Central memory CD8-positive, alpha-beta T cell (primary cell): ENCODE measurements around the gene MORN5.

ENCODE experiments used
- ATAC-seq: fragments of 150-1000 bp; cut with Tn5 transposase; replicated peaks from 2 replicates; pipeline ENCODE4 v1.10.0; 2022; ENCODE audit warnings: mild to moderate bottlenecking, moderate FRiP score, moderate number of reproducible peaks; ENCODE audit not compliant: poor library complexity, severe bottlenecking; ENCODE audit errors: extremely low read depth
- DNase-seq, 2 donors: peaks; one replicate each; pipeline ENCODE4 v3.0.0; 2021; ENCODE audit warnings: low spot score in 2 of 2
- H3K27ac Mint-ChIP-seq: one replicate; pipeline ENCODE4 v1.8.0; 2022; ENCODE audit warnings: low read depth, mild to moderate bottlenecking, moderate library complexity, mixed read lengths
- H3K27me3 Mint-ChIP-seq: one replicate; pipeline ENCODE4 v1.8.0; 2022; ENCODE audit warnings: mixed read lengths
- H3K36me3 Mint-ChIP-seq: one replicate; pipeline ENCODE4 v1.8.0; 2022; ENCODE audit warnings: mild to moderate bottlenecking, moderate library complexity, mixed read lengths; ENCODE audit not compliant: insufficient read depth
- H3K4me1 Mint-ChIP-seq: one replicate; pipeline ENCODE4 v1.8.0; 2022; ENCODE audit warnings: mixed read lengths
- H3K4me3 Mint-ChIP-seq: one replicate; pipeline ENCODE4 v1.8.0; 2022; ENCODE audit warnings: mild to moderate bottlenecking, moderate library complexity, mixed read lengths
- H3K9me3 Mint-ChIP-seq: one replicate; pipeline ENCODE4 v1.8.0; 2022; ENCODE audit warnings: mixed read lengths

The MORN5 gene

DNA sequence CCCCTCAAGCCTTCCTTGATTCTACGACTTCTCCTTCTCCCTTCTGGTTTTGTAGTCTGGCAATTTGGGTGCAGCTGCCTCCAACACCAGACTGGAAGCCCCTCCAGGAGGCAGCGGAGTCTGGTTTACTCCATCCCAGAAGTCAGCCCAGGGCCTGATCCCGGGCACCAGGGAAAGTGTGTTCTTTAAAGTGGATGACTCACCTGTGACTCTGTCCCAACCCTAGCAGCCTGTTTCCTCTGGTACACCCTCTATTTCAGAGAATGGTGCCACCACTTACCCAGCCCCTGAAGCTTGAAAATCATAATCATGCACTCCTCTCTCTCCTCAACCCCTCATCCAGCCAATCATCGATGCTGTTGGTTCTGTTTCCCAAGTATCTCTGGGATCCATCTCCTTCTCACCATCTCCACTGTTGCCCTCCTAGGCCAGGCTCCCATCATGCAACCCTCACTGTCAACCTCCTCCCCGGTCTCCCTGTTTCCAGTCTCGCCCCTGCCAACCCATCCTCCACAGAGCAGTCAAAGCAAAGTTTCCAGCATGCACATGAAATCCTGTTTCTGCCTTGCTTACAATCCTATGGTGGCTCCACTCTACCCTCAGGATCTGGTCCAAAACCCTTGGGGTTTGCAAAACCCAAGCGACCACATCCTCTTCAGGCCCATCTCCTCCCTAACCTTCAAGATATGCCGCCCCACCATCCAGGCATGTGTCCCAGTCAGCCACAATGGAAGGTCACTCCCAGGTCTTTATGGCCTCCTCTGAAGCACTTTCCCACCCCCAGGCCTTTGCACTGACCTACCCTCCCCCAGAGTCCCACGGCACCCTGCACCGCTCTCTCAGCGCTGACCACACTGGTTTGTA, 58.6 kb downstream of the MORN5 start:
- no peak for DNase-seq
- no peak for ATAC-seq
- Mint-ChIP-seq H3K4me3 (peak overlapping the region; percentile 63), H3K36me3 (peaks cover 2% of the 10 kb centered on the region), H3K9me3 (no peaks in the 10 kb centered on the region), H3K27ac (no peak overlapping the region), H3K27me3 (peaks cover 90% of the 10 kb centered on the region), H3K4me1 (peaks cover 17% of the 10 kb centered on the region)

DNA sequence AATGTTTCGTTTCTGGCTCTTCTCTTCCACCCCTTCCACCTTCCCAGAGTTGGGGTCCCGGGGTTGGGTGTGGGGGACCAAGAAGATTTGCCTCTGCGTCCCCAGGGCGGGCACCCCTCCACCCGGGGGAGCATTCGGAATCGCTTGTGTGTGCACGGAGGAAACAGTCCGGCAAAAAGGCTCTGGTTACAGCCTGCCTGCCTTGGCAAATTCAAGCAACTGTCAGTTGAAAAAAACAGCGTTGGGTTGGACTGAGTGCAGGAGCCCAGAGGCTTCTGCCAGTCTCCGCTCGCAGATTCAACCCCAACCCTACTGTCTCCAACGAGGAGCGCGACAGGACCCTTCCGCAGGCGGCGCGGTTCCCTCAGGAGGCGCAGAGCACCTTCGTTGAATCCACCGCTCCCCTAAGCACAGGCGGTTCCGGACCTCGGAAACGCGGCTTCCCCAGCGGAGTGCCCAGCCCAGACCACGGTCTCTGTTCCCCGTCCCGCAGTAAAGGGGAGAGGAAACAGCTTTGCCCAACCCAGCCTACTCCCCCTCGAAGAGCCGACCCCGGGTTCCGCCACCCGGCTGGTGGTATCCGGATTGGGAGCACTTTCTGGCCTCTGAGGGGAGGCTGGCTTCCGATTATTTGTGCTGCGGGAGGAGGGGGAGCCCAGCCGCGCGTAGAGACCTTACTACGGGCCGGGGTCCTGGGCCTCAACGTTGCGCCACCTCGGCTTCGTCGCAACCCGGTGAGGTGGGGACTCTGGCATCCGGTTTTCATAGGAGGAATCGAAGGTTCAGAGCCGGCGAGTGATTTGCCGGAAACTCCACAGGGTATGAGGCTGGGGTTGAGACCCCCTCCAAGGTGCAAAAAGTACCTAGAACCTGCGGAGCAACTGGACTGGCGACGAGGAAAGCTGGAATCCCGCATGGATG, 59.5 kb downstream of the MORN5 start:
- peaks cover 95% of the 10 kb centered on the region for H3K27me3 Mint-ChIP-seq
- peak overlapping the region; percentile 63 for H3K4me3 Mint-ChIP-seq
- no peak for ATAC-seq
- peaks cover 13% of the 10 kb centered on the region for H3K4me1 Mint-ChIP-seq
- no peak for DNase-seq
- peaks cover 2% of the 10 kb centered on the region for H3K36me3 Mint-ChIP-seq
- no peak overlapping the region for H3K27ac Mint-ChIP-seq
- no peaks in the 10 kb centered on the region for H3K9me3 Mint-ChIP-seq

DNA sequence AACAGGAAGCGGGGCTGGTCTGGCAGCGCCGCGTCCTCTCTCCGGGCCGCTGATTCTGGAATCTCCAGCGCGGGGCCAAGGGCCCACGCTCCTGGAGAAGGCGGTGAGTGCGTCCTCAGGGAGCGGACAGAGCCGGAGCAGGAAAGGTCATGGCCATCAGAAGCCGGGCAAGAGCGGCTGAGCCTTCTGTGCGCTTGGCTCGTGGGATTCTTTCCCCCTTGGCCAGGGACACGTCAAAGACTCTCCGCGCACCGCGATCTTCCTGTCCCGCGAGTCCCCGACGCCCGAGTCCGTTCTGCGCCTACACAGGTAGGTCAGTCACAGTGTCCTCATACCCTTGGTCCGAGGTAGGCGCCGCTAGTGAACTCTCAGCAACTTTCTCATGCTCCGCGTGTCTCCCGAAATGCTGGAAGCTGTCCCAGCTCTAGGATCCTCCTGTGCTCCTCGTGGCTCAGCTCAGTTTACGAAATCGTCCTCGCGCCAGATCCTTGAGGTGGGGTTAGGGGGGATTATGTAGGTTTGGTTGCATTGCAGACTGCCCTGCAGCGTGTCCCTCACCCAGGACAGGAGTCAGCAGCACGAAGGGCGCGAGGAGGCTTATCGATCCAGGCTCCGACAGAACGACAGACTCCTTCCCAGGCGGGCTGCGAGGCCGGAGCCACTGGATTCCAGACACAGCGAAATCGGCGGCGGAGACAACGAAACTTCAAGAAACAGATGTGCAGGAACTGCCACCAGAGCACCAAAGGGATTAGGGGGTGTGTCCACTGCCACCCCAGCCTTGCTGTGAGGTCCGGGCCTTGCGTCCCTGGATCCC, 60.4 kb downstream of the MORN5 start:
- Mint-ChIP-seq H3K4me1 (peaks cover 13% of the 10 kb centered on the region), H3K9me3 (no peaks in the 10 kb centered on the region), H3K27ac (no peak overlapping the region), H3K4me3 (peak overlapping the region; percentile 63), H3K27me3 (peaks cover 95% of the 10 kb centered on the region), H3K36me3 (no peaks in the 10 kb centered on the region)
- DNase-seq (no peak), ATAC-seq (no peak)

DNA sequence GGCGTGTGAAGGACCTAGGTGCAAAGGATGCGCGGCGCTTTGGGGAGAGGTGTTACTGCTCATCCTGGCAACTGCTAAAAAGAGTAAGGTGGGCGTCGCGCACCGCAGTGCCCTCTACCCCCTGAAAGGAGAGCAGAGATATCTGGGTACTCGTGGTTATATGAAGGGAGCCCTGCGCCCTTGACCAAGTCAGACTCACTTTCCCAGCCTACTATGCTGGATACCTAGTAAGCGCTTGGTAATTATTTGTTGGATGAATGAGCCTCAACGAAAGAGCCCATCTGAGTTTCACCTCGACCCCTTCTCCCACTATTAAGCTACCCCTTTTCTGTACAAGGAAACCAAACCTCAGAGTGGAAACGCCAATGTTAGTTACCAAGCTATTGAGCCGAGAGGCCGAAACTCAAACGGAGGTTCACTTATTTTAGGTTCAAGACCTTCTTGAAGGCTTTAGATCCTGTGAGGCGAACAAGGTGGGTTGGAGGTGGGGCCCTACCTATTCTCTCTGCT, 61.0 kb downstream of the MORN5 start:
- Mint-ChIP-seq H3K4me3 (no peak overlapping the region), H3K36me3 (no peaks in the 10 kb centered on the region), H3K27ac (no peak overlapping the region), H3K27me3 (peaks cover 95% of the 10 kb centered on the region), H3K4me1 (peaks cover 13% of the 10 kb centered on the region), H3K9me3 (no peaks in the 10 kb centered on the region)
- DNase-seq (no peak), ATAC-seq (no peak)

DNA sequence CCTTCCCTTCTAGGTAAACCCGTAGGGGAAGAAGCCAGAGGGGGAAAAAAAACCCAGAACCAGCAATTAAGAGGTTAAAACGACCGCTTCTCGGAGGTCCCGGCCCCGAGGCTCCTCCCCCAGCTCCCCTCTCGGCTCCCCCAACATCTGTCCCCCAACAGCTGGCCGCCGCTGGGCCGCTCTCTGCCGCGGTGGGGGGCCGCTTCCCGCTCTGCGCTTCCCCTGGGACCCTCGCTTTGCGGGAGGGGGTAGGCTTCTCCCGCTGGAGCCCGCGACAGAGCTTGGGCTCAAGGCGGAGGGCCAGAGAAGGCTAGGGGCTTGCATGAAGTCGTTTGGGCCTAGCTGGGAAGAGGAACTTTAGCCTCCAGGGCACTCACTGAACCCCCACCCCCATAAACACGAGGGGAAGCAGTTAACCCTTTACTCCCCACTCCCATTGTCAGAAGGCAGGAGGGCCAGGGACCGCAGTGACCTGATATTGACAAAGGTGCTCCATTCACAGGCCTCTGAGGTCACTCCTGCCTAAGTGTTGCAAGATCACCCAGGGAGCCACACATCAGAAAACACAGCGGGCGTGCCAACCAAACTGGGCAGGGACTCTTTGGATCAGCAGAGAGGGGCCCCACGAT, 61.6 kb downstream of the MORN5 start:
- Mint-ChIP-seq H3K27ac (no peak overlapping the region), H3K27me3 (peaks cover 90% of the 10 kb centered on the region), H3K4me3 (no peak overlapping the region), H3K36me3 (no peaks in the 10 kb centered on the region), H3K4me1 (peaks cover 13% of the 10 kb centered on the region), H3K9me3 (no peaks in the 10 kb centered on the region)
- ATAC-seq (no peak), DNase-seq (no peak)

DNA sequence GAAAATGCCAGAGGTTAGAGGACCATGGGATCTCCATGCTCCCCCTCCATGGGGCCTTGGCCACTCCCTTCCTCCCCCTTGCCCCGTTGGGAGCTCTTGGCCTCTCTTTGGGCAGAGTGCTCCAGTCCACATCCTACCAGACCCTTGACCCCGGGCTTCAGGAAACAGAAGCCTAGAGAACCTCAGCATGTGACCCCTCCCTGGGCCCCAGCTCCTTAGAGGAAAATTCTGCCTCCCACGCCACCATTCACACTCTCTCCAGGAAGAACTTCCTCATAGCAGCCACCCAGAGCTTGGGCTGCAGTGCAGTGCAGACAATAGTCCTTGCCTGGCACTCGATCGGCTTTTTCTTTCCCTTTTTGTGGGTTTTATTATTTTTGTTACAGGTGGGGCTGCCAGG, 63.1 kb downstream of the MORN5 start:
- Mint-ChIP-seq H3K4me1 (peaks cover 13% of the 10 kb centered on the region), H3K27ac (no peak overlapping the region), H3K4me3 (no peak overlapping the region), H3K36me3 (no peaks in the 10 kb centered on the region), H3K9me3 (no peaks in the 10 kb centered on the region), H3K27me3 (peaks cover 86% of the 10 kb centered on the region)
- no peak for DNase-seq
- no peak for ATAC-seq

DNA sequence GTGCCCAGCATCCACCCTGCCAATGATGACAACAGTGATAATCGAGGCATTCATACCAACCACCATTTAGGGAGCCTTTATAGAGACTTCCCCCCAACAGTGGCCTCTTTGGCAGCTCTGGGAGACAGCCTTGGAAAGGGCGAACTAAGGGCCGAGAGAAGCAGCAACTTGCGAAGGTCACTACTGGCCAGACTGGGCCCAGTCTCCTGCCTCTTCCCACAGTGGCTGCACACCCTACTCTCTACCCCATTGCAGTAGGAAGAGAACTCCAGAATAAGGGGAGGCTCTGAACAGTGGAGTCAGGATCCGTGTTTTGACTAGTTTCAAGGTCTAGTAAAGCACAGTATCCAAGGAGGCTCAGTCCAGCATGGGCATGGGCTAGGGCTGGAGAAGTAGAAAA, 63.7 kb downstream of the MORN5 start:
- peaks cover 8% of the 10 kb centered on the region for H3K4me1 Mint-ChIP-seq

DNA sequence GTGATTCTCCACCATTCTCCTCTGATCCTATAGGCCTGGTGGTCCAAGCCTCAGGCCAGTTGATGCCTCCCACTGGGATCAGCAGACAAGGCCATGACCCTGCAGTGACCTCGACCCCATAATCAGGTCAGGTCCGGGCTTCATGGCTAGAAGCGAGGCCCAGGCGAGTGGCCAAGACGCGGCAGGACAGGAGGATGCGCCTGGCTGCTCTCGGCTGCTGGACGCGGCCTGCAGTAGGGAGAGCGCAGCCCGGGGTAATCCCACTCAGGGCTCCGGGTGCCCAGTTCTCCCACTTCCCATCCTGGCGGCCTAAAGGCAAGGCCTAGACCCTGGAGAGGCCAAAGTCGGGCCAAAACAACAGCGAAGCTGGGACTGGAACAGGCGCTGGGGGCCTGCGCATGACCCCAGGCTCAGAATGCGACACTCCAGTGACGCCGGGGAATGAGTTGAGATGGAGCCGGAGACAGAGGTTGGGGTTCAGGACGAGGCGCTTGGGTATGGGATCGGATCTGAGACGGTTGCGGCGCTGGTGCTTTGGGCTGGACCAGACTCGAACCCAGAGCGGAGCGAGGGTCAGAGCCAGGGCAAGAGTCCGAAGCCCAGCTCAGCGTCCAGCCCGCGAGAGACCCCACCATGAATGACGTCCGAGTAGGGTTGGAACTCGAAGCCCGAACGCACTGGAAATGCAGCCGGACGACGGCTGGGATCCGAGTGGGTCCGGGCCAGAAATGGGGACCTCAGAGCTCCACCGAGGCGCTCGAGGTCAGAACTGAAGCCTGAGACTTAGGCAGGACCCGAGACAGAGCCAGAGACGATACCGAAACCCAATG, 65.8 kb downstream of the MORN5 start:
- Mint-ChIP-seq H3K9me3 (no peaks in the 10 kb centered on the region), H3K36me3 (no peaks in the 10 kb centered on the region), H3K27me3 (peaks cover 59% of the 10 kb centered on the region), H3K4me3 (no peak overlapping the region), H3K4me1 (peaks cover 5% of the 10 kb centered on the region), H3K27ac (no peak overlapping the region)
- DNase-seq = no peak
- ATAC-seq = no peak

More for the DNA sequence above, 63.7 kb downstream of the MORN5 start:
- ATAC-seq (no peak), DNase-seq (no peak)
- Mint-ChIP-seq H3K36me3 (no peaks in the 10 kb centered on the region), H3K4me3 (no peak overlapping the region), H3K27ac (no peak overlapping the region), H3K9me3 (no peaks in the 10 kb centered on the region), H3K27me3 (peaks cover 79% of the 10 kb centered on the region)

DNA sequence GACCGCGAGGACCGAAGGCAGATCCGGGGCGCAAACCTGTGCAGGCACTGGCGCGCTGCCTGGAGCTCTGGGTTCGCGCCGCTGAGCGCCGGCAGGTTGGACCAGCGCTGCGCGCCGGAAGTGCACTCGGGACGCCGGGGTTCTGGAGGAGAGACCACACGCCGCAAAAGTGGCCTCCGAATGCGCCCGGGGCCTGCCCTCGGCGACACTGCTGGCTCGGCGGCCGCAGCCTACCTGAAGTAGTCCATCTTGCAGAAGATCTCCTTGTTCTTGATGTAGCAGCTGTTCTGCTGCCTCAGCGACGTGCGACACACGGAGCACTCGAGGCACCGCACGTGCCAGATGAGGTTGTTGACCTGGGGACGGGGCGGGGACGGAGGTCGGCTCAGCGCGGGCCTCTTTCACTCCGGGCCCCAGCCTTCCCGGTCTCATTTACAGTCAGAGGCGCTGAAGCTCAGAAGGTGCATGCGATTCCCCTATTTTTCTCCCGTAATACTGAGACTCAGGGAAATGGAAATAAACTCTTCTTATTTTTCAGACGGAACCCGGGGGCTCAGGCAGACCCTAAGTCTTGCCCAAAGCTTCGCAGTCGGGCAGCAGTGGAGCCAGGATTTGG, 66.5 kb downstream of the MORN5 start:
- Mint-ChIP-seq H3K4me1 (peaks cover 5% of the 10 kb centered on the region), H3K9me3 (no peaks in the 10 kb centered on the region), H3K4me3 (no peak overlapping the region), H3K36me3 (no peaks in the 10 kb centered on the region), H3K27ac (no peak overlapping the region), H3K27me3 (peaks cover 55% of the 10 kb centered on the region)
- DNase-seq (no peak), ATAC-seq (no peak)

DNA sequence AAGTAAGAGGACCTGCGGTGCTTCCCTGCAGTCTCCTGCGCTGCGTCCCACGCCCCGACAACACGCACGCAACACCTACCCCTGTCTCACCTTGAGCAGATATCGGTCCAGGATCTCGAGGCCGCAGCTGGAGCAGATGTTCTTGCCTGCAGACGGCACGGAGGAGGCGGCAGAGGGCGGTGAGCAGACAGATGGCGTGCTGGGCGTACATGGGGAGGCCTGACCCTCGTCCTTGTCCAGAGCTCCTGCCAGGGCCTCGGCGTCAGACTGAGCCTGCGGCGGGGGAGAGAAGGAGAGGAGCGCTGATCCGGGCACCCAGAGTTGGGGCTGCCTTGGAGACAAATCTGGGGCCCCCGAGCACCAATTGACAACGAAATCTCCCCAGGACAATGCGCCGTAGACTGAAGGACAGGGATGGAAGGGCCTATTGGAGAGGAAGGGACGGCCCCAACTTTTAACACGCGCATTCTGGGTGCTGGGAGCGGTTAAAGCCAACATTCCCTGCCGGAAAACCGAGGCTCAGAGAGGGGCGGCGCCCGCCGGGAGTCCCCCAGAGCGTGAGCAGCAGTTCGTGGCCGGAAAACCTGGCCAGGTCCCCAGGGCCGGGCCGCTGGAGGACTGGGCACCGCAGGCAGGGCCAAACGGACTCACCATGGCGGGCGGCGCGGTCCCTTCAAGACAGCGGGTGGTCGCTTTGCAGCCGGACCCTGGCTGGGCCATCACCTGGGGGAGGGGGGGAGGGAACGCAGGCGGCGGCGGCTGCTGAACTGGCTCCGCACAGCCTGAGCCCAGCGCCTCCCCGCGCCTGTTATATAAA, 67.3 kb downstream of the MORN5 start:
- no peak for DNase-seq
- H3K4me3 Mint-ChIP-seq = no peak overlapping the region

More for the DNA sequence above, 67.3 kb downstream of the MORN5 start:
- H3K4me1 Mint-ChIP-seq = peaks cover 5% of the 10 kb centered on the region
- H3K9me3 Mint-ChIP-seq = no peaks in the 10 kb centered on the region
- H3K27me3 Mint-ChIP-seq = peaks cover 48% of the 10 kb centered on the region
- ATAC-seq = no peak
- H3K27ac Mint-ChIP-seq = no peak overlapping the region
- no peaks in the 10 kb centered on the region for H3K36me3 Mint-ChIP-seq
